MCF 10A (cell line): ENCODE data around the gene NELFA. TPM values are rescaled to one million over a fixed set of nuclear protein-coding genes. Genes with fewer than 3 reads are reported as not detected.

Source experiments
- BruUV-seq: library from RNA; stranded (reverse); fragments of 400-500 nt; replicated peaks from 2 replicates; lab custom pipeline; 2021; lab: Mats Ljungman, UMichigan
- CTCF ChIA-PET: fragments of 300-600 bp; sonication (Branson Sonifier 250); formaldehyde crosslinking; extraction: SDS; loops from one replicate; lab custom pipeline; 2021; ENCODE audit warnings: antibody characterized with exemption, inconsistent platforms; lab: Yijun Ruan, JAX
- POLR2A ChIA-PET: fragments of 300-600, 350-650 bp; sonication (Branson Sonifier 250); formaldehyde crosslinking; extraction: SDS; loops from one replicate; lab custom pipeline; 2020; ENCODE audit warnings: antibody characterized with exemption, inconsistent platforms; lab: Yijun Ruan, JAX
- DNase-seq: peaks from one replicate; pipeline ENCODE4 v3.0.0-alpha.2; 2018; ENCODE audit not compliant: unreplicated experiment
- H3K27ac Mint-ChIP-seq: one replicate; pipeline ENCODE4 v1.8.0; 2022; ENCODE audit warnings: mild to moderate bottlenecking, low read depth, mixed read lengths; ENCODE audit not compliant: unreplicated experiment
- H3K27me3 Mint-ChIP-seq: one replicate; pipeline ENCODE4 v1.8.0; 2022; ENCODE audit warnings: mixed read lengths; ENCODE audit not compliant: insufficient read depth, unreplicated experiment
- H3K36me3 Mint-ChIP-seq: one replicate; pipeline ENCODE4 v1.8.0; 2022; ENCODE audit warnings: mild to moderate bottlenecking, moderate library complexity, mixed read lengths; ENCODE audit not compliant: insufficient read depth, unreplicated experiment
- H3K4me1 Mint-ChIP-seq: one replicate; pipeline ENCODE4 v1.8.0; 2022; ENCODE audit warnings: mixed read lengths; ENCODE audit not compliant: insufficient read depth, unreplicated experiment
- H3K4me3 Mint-ChIP-seq: one replicate; pipeline ENCODE4 v1.8.0; 2022; ENCODE audit warnings: mild to moderate bottlenecking, moderate library complexity, mixed read lengths; ENCODE audit not compliant: unreplicated experiment
- H3K9me3 Mint-ChIP-seq: one replicate; pipeline ENCODE4 v1.8.0; 2022; ENCODE audit warnings: mixed read lengths; ENCODE audit not compliant: unreplicated experiment
- intact Hi-C: fragments of 100-400 bp; cut with micrococcal nuclease; formaldehyde crosslinking; loops from 2 replicates; pipeline ENCODE4 v1.14.1; 2022
- total RNA-seq: library from RNA; stranded (reverse); gene quantifications from 2 replicates; pipeline ENCODE4 v1.2.3, GENCODE V29; 2022
- TF ChIP-seq, protein P1 (sequence below): fragments of 200-600 bp; IDR thresholded peaks from one replicate; pipeline ENCODE4 v1.8.0; 2022; ENCODE audit warnings: antibody characterized with exemption, mild to moderate bottlenecking; ENCODE audit not compliant: unreplicated experiment

NELFA gene
- total RNA-seq, 1 experiment from 2014 or later, result 36.2 TPM

- no peak overlapping the region for H3K4me3 Mint-ChIP-seq
- H3K9me3 Mint-ChIP-seq, result no peaks in the 10 kb centered on the region
- intact Hi-C loops, result no loop called here
- ChIA-PET POLR2A (no interaction called here), CTCF (no interaction called here)
- DNase-seq, result no peak
- H3K4me1 Mint-ChIP-seq, result no peaks in the 10 kb centered on the region
- H3K27me3 Mint-ChIP-seq, result no peaks in the 10 kb centered on the region
- H3K27ac Mint-ChIP-seq, result no peak overlapping the region
- TF ChIP-seq, protein P1, sequence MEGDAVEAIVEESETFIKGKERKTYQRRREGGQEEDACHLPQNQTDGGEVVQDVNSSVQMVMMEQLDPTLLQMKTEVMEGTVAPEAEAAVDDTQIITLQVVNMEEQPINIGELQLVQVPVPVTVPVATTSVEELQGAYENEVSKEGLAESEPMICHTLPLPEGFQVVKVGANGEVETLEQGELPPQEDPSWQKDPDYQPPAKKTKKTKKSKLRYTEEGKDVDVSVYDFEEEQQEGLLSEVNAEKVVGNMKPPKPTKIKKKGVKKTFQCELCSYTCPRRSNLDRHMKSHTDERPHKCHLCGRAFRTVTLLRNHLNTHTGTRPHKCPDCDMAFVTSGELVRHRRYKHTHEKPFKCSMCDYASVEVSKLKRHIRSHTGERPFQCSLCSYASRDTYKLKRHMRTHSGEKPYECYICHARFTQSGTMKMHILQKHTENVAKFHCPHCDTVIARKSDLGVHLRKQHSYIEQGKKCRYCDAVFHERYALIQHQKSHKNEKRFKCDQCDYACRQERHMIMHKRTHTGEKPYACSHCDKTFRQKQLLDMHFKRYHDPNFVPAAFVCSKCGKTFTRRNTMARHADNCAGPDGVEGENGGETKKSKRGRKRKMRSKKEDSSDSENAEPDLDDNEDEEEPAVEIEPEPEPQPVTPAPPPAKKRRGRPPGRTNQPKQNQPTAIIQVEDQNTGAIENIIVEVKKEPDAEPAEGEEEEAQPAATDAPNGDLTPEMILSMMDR, result no peak
- BruUV-seq, result no TSS peak
- peaks cover 23% of the 10 kb centered on the region for H3K36me3 Mint-ChIP-seq
Observed at GRCh38 chr4:1948232-1948631, 60.5 kb downstream of the NELFA start.

GRCh38 chr4:1945912-1946311, 62.9 kb downstream of the NELFA start:
- Mint-ChIP-seq H3K27me3 (no peaks in the 10 kb centered on the region), H3K36me3 (peaks cover 28% of the 10 kb centered on the region), H3K4me1 (peaks cover 5% of the 10 kb centered on the region), H3K27ac (no peak overlapping the region), H3K4me3 (no peak overlapping the region), H3K9me3 (no peaks in the 10 kb centered on the region)
- CTCF ChIA-PET, result interaction anchor here (0.6 kb wide), 1 partner anchor 96 kb away, joined by 3 read pairs; a partner anchor contains a TSS
- intact Hi-C loops, result no loop called here
- TF ChIP-seq, protein P1, result no peak
- POLR2A ChIA-PET, result interaction anchor here (1.0 kb wide), 1 partner anchor 25 kb away, joined by 3 read pairs; no protein-coding TSS in a partner anchor
- no TSS peak for BruUV-seq
- no peak for DNase-seq

DNA sequence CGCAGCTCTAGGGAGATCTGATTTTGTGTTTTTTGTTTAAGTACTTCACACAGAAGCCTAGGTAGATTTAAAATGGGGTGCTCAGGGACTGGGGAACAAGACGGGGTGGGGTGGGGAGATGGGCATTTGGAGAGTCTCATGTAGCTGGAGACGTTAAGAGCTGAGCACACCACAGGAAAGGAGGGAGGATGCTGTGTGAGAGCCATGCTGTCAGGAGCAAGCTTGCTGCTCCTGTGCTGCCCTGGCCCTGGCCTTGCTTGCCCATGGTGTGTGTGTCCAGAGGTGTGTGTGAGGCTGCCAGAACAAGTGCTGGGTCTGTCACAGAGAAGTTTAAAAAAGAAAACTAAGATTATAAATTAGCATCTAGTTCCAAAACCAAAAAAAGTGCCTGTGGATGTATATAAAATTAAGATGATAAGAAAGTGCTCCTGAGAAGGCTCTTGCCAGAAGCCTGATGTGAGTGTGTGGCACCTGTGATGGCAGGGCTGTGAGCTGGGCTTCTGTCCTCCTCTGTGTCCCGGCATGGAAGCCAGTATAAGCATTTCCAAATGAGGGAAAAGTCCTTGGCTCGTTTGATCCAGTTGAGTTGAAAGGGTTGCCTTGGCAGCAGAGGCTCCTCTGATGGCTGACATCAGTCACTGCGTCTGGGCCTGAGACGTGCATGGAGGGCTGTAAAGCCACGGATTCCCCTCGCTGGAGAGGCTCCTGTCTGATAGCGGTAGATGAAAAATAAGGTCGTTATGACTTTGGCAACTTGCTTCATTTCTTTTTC, 63.5 kb downstream of the NELFA start:
- Mint-ChIP-seq H3K4me3 (no peak overlapping the region), H3K27me3 (no peaks in the 10 kb centered on the region), H3K36me3 (peaks cover 34% of the 10 kb centered on the region), H3K4me1 (peaks cover 10% of the 10 kb centered on the region), H3K9me3 (no peaks in the 10 kb centered on the region), H3K27ac (no peak overlapping the region)
- no peak for DNase-seq
- ChIA-PET POLR2A (interaction anchor here (1.0 kb wide), 1 partner anchor 25 kb away, joined by 3 read pairs; no protein-coding TSS in a partner anchor), CTCF (interaction anchor here (1.1 kb wide), 1 partner anchor 46 kb away, joined by 8 read pairs; no protein-coding TSS in a partner anchor)
- BruUV-seq, result no TSS peak
- TF ChIP-seq, protein P1, result no peak
- intact Hi-C loops, result no loop called here

DNA sequence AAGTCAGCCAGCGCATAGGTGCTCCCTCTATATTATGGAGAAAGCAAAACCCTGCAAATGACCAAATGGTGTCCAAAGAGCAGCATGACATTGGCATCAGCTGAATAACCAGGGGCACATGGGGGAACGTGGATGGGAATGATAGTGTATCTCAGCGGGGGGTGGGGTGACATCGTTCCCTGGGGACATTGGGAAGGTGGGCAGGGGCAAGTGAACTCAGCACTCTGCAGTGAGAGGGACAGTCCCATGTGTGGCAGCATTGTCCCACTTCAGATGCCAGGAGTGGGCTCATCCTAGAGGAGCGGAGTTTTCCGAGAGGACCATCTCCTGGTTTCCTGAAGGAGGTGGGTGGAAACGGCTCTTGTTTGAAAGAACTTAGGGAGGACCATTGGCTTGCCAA, 64.8 kb downstream of the NELFA start:
- POLR2A ChIA-PET, result no interaction called here

More for the DNA sequence above, 64.8 kb downstream of the NELFA start:
- BruUV-seq, result no TSS peak
- Mint-ChIP-seq H3K9me3 (no peaks in the 10 kb centered on the region), H3K4me3 (no peak overlapping the region), H3K36me3 (peaks cover 40% of the 10 kb centered on the region), H3K27me3 (no peaks in the 10 kb centered on the region), H3K27ac (no peak overlapping the region), H3K4me1 (peaks cover 24% of the 10 kb centered on the region)
- CTCF ChIA-PET, result interaction anchor here (0.7 to 1.6 kb wide), 4 partner anchors 31 to 195 kb away, joined by 3 to 5 read pairs (median 4); no protein-coding TSS in a partner anchor
- intact Hi-C loops, result no loop called here
- DNase-seq, result no peak
- TF ChIP-seq, protein P1, result no peak
